Cardiac septum (tissue), 1 donor: Measurements from ENCODE around the gene TMEM150C. TPM values are rescaled to one million over a fixed set of nuclear protein-coding genes. Genes with fewer than 3 reads are reported as not detected.

Experiments used
- DNase-seq: peaks from one replicate; pipeline ENCODE4 v3.0.0-alpha.2; 2020; ENCODE audit warnings: low spot score
- intact Hi-C: fragments of 100-400 bp; cut with DNase I; formaldehyde crosslinking; loops from one replicate; pipeline ENCODE4 v1.14.0; 2022
- total RNA-seq: library from RNA; stranded (reverse); fragmentation: NEBNext Ultra II Directional; extraction: Animal tissue kit (Norgen Biotek cat#: 25700); gene quantifications from one replicate; pipeline ENCODE4 v1.2.1, GENCODE V29; 2021
- donor health status: DM: no; HTN: no; CAD: no.

The TMEM150C gene
- total RNA-seq, 1 donor from 2014 or later = 7.4 TPM

- intact Hi-C loops = no loop called here
- no peak for DNase-seq
These were observed 39.3 kb downstream of the TMEM150C start for GRCh38 chr4:82522472-82522871.

GRCh38 chr4:82521283-82521682 lies 40.5 kb downstream of the TMEM150C start:
- no peak for DNase-seq
- intact Hi-C loops = no loop called here

- DNase-seq = no peak
- intact Hi-C loops = no loop called here
These were observed 42.0 kb downstream of the TMEM150C start for GRCh38 chr4:82519776-82520175.

GRCh38 chr4:82519072-82519471 lies 42.7 kb downstream of the TMEM150C start:
- DNase-seq = no peak
- intact Hi-C loops = no loop called here

- intact Hi-C loops = no loop called here
- no peak for DNase-seq
These were observed 44.7 kb downstream of the TMEM150C start for GRCh38 chr4:82517043-82517442.

- intact Hi-C loops = no loop called here
- DNase-seq = no peak
These were observed 46.1 kb downstream of the TMEM150C start for GRCh38 chr4:82515705-82516104.

- no peak for DNase-seq
- intact Hi-C loops = no loop called here
These were observed 48.4 kb downstream of the TMEM150C start for GRCh38 chr4:82513382-82513781.

- intact Hi-C loops = no loop called here
These were observed 51.6 kb downstream of the TMEM150C start for GRCh38 chr4:82510216-82510615.

GRCh38 chr4:82508806-82509428 lies 52.9 kb downstream of the TMEM150C start:
- intact Hi-C loops = no loop called here

More at GRCh38 chr4:82510216-82510615, 51.6 kb downstream of the TMEM150C start:
- DNase-seq = no peak

GRCh38 chr4:82508011-82508410 lies 53.8 kb downstream of the TMEM150C start:
- intact Hi-C loops = no loop called here
- DNase-seq = no peak

More at GRCh38 chr4:82508806-82509428, 52.9 kb downstream of the TMEM150C start:
- no peak for DNase-seq

- intact Hi-C loops = no loop called here
- no peak for DNase-seq
These were observed 60.7 kb downstream of the TMEM150C start for GRCh38 chr4:82501154-82501442.

- no peak for DNase-seq
- intact Hi-C loops = no loop called here
These were observed 61.2 kb downstream of the TMEM150C start for GRCh38 chr4:82500435-82501153.

GRCh38 chr4:82499738-82500434 lies 61.9 kb downstream of the TMEM150C start:
- intact Hi-C loops = no loop called here
- no peak for DNase-seq

GRCh38 chr4:82496349-82496748 lies 65.4 kb downstream of the TMEM150C start:
- no peak for DNase-seq
- intact Hi-C loops = no loop called here

GRCh38 chr4:82495666-82496065 lies 66.1 kb downstream of the TMEM150C start:
- DNase-seq = no peak
- intact Hi-C loops = no loop called here

- intact Hi-C loops = no loop called here
- DNase-seq = no peak
These were observed 67.9 kb downstream of the TMEM150C start for GRCh38 chr4:82493721-82494425.

- intact Hi-C loops = no loop called here
These were observed 70.4 kb downstream of the TMEM150C start for GRCh38 chr4:82491251-82491960.

GRCh38 chr4:82489987-82490386 lies 71.8 kb downstream of the TMEM150C start:
- intact Hi-C loops = no loop called here
- no peak for DNase-seq

More at GRCh38 chr4:82491251-82491960, 70.4 kb downstream of the TMEM150C start:
- no peak for DNase-seq

GRCh38 chr4:82489076-82489475 lies 72.7 kb downstream of the TMEM150C start:
- intact Hi-C loops = no loop called here
- DNase-seq = no peak
